ENCODE measurements around the gene HECW1.
"Not testable (repeated sequence)": the region's sequence is repeated elsewhere in the genome, so short reads cannot be mapped to it uniquely, and the experiment has no call there.

Gene HECW1

GRCh38 chr7:43311052-43311451, 198.6 kb downstream of the HECW1 start:
- DNase-seq (ENCODE audit: low spot score) = no peak

GRCh38 chr7:43311694-43312093, 199.2 kb downstream of the HECW1 start:
- no peak for DNase-seq (ENCODE audit: low spot score)

GRCh38 chr7:43313628-43314378, 201.4 kb downstream of the HECW1 start:
- no peak for DNase-seq (ENCODE audit: low spot score)

GRCh38 chr7:43314379-43315158, 202.1 kb downstream of the HECW1 start:
- no peak for DNase-seq (ENCODE audit: low spot score)

DNA sequence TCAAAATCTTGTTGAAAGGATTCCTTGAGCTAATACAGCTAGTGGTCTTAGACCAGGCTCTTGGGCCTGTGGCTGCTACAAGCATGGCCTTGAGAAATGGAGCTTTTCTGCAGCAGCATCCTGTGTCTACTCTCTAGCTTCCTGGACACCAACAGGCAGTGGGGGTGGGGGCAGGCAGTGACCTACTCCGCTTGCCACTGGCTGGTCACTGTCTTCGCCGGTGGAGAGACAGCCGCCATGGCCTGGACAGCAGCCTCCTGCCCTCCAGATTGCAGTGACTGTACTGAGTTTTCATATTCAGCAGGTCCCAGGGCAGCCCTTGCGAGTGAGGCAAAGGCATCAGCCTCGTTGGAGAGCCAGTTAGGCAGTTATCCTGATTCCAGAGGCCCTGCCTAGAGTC, 204.6 kb downstream of the HECW1 start:
- DNase-seq (ENCODE audit: low spot score) = no peak

- no peak for DNase-seq (ENCODE audit: low spot score)
Measured at GRCh38 chr7:43318188-43318770, 205.8 kb downstream of the HECW1 start.

- DNase-seq (ENCODE audit: low spot score) = no peak
Measured at GRCh38 chr7:43325595-43325994, 213.1 kb downstream of the HECW1 start.

- no peak for DNase-seq (ENCODE audit: low spot score)
Measured at GRCh38 chr7:43328336-43328735, 215.9 kb downstream of the HECW1 start.

DNA sequence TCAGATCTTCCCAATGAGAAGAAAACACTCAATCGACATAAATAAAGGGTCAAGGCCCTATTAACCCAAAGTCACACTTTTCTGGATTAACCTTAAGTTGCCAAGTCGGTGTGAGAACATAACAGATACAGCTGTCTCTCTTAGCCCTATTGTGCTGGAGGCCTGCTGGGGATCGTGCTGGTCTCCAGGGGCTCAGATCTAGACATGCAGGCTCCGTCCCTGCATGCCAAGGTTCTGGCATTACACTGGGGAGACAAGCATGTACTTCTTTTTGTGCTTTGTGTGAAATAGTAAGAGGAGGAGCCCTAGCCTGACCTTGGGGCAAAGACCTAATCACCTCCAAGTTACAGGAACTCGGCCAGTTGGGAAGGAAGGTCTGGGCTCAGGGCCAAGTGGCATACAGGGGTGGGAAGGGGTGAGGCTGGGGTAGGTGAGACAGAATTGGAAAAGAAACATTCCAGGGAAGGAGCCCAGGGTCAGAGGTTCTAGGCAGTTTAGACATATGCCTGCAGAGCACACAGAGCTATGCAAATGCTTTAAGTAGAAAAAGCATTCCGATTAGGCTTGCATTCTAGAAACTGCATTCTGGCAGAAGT, 216.4 kb downstream of the HECW1 start:
- no peak for DNase-seq (ENCODE audit: low spot score)

- no peak for DNase-seq (ENCODE audit: low spot score)
Measured at GRCh38 chr7:43332193-43332796, 219.8 kb downstream of the HECW1 start.

DNA sequence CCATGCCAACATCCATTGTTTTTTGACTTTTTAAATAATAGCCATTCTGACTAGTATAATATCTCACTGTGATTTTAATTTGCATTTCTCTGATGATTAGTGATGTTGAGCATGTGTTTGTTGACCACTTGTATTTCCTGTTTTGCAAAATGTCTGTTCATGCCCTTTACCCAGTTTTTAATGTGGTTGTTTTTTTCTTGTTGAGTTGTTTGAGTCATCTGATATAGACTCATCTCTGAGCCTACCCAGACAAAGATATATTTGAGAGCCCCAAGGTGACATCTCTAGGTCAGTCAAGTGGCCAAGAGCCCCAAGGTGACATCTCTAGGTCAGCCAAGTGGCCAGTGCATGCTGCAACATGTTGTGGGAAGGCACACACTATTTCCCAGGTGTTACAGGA, 224.7 kb downstream of the HECW1 start:
- no peak for DNase-seq (ENCODE audit: low spot score)

DNA sequence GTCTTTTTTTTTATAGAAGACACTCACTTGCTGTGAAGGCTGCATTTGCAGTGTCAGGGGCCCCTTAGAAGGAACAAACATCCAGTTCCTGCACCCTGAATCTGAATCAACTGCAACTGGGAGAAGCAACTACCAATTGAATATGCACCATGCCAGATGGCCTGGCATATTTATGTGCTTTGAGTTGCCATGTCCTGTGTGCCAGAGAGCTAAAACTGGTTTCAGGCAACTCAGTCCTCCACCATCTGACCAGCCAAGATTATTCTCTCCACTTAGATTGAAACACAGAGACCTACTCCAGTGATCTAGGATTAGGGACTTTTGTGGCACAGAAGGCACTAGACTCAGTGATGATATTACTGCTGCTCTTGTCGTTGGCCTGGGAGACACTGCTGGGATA, 225.4 kb downstream of the HECW1 start:
- DNase-seq (ENCODE audit: low spot score) = no peak

GRCh38 chr7:43341132-43341531, 228.7 kb downstream of the HECW1 start:
- no peak for DNase-seq (ENCODE audit: low spot score)

- DNase-seq (ENCODE audit: low spot score) = not testable (repeated sequence)
Measured at GRCh38 chr7:43343417-43343816, 231.0 kb downstream of the HECW1 start.

DNA sequence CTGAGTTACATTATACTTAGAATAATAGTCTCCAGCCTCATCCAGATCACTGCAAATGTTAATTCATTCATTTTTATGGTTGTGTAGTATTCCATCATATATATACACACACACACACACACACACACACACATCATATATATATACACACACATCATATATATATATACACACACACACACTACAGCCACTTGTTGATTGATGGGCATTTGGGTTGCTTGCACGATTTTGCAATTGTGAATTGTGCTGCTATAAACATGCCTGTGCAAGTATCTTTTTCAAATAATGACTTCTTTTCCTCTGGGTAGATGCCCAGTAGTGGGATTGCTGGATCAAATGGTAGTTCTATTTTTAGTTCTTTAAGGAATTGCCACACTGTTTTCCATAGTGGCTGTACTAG, 233.2 kb downstream of the HECW1 start:
- DNase-seq (ENCODE audit: low spot score) = not testable (repeated sequence)

GRCh38 chr7:43351683-43352082, 239.2 kb downstream of the HECW1 start:
- DNase-seq (ENCODE audit: low spot score) = no peak

- DNase-seq (ENCODE audit: low spot score) = no peak
Measured at GRCh38 chr7:43353902-43354301, 241.5 kb downstream of the HECW1 start.

GRCh38 chr7:43362652-43363034, 250.2 kb downstream of the HECW1 start:
- no peak for DNase-seq (ENCODE audit: low spot score)

DNA sequence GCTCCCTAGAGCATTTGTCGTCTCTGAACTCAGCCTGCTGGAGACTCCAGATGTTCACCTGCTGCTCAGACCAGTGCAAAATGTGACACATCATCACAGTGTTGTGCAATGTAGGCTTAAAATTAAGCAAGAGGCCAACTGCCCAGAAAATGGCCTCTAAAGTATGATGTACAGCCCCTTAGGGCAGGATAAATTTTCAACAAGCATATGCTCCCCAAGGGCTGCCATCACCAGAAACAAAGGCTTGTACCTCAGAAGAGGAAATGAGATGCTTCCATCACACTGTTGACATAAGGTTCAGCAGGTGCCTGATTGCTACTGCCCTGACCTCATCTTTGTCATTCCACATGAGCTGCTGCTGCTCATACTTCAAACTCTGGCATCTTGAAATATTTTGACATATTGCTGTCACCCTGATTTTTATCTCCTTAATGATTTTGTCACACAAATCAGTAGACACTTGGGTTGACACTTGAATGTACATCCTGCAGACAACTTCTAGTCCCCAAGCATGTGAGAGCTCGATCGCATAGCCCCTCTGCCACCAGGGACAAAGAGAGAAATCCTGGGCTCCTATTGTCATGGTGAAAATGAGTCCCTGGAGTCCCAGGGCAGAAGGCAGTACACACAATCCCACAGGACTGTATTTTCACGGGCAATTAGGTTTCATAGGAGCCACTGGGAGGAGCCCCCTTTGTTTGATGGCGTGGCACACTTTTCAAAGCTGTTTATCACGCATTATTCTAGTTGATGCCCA, 250.8 kb downstream of the HECW1 start:
- DNase-seq (ENCODE audit: low spot score) = no peak

- no peak for DNase-seq (ENCODE audit: low spot score)
Measured at GRCh38 chr7:43364391-43364790, 251.9 kb downstream of the HECW1 start.

DNA sequence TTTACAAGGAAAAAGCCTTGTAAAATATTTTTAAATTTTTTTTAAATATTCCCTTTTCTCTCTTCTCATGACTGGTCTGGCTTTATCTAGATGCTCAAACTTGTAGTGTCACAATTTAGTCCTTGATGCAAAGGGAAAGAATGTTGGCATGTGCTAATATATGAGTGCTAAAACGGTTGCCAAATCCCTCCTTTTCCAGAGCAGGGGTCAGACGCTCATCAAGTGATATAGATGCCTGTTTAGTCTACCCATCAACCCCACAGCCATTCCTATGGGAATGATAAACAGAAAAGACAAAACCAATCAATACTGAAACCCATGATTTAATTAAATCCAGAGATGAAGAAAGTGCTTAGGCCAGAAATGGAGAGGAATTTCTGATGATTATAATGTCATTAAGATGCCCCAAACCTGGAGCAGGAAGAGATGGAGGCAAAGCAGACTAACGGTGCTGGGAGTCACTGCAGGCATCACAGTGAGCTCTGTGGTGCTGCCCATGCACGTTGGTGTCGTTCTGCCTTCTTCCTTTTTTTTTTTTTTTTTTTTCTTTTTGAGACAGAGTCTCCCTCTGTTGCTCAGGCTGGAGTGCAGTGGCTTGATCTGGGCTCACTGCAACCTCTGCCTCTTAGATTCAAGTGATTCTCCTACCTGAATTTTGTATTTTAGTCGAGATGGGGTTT, 260.4 kb downstream of the HECW1 start:
- no peak for DNase-seq (ENCODE audit: low spot score)

Measured in hematopoietic multipotent progenitor cell treated with erythropoietin and hydrocortisone succinate and interleukin-3 and kit ligand, for 17 days (in vitro differentiated cells).